Omental fat pad (tissue), 4 donors: ENCODE data around the gene PGA5. TPM values are rescaled to one million over a fixed set of nuclear protein-coding genes. Genes with fewer than 3 reads are reported as not detected.
"Not testable (repeated sequence)": the region's sequence is repeated elsewhere in the genome, so short reads cannot be mapped to it uniquely, and the experiment has no call there.

Experiments used
- ATAC-seq: fragments of 150-250 bp; one replicate; pipeline ENCODE4 v1.9.1; 2016; ENCODE audit warnings: mild to moderate bottlenecking, moderate library complexity; ENCODE audit not compliant: low FRiP score
- DNase-seq: peaks from one replicate; pipeline ENCODE4 v3.0.0-alpha.2; 2019; ENCODE audit warnings: low spot score
- total RNA-seq, 4 donors: library from RNA; depleted of rRNA; stranded (reverse); fragments of >200 nt; gene quantifications; one replicate each; pipeline ENCODE4 v1.1.0, GENCODE V29; 2016
- TF ChIP-seq, protein P1 (sequence below), 3 donors: fragments of 450-650 bp; IDR thresholded peaks; one replicate each; pipeline ENCODE4 v1.5.1; 2016 to 2017; ENCODE audit warnings: antibody characterized with exemption in 3 of 3, mild to moderate bottlenecking in 3 of 3, moderate library complexity in 2 of 3

The PGA5 gene
- 1 to 10 TPM in 3 of 4 donors, not detected in 1; 2.0 to 5.0 (median 4.3) TPM for total RNA-seq

DNA sequence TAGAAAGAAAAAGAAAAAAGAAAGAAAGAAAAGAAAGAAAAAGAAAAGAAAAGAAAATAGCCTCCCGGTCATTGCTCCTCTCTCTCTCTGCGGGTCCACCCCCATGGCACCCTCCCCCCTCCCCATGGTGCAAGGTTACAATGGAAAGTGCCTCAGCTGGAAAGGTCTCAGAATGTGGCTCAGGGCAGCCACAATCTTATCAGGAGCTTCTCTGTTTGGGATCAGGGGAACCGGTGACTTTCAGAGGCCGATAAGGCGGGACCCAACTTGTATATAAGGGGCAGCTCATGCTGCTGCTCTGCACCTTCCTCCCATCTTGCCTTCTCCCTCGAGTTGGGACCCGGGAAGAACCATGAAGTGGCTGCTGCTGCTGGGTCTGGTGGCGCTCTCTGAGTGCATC lies at the start of gene PGA5:
TSS of gene PGA5 (plus strand) at position 301 of the 400 bp plus-strand sequence. CDS start at position 353, 52 bp downstream.
- not testable (repeated sequence) for ATAC-seq

DNA sequence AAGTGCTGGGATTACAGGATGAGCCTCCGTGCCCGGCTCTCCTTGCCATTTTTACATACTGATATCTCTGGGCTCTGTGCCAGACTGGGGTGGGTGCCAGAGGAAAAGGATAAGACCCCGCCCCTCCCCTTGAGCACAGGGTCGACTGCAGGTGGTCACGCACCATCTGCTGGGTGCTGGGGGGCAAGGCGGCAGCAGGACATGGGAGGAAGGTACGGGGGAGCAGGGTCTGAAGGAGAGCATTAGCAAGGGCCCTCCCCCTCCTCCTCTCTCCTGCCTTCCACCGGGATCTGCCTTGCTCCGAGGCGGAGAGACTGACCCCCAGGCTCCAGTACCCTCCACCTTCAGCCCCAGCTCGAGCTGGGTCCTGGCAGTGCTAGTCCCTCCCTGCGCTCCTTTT lies 47.4 kb upstream of the PGA5 start:
- TF ChIP-seq, protein P1, sequence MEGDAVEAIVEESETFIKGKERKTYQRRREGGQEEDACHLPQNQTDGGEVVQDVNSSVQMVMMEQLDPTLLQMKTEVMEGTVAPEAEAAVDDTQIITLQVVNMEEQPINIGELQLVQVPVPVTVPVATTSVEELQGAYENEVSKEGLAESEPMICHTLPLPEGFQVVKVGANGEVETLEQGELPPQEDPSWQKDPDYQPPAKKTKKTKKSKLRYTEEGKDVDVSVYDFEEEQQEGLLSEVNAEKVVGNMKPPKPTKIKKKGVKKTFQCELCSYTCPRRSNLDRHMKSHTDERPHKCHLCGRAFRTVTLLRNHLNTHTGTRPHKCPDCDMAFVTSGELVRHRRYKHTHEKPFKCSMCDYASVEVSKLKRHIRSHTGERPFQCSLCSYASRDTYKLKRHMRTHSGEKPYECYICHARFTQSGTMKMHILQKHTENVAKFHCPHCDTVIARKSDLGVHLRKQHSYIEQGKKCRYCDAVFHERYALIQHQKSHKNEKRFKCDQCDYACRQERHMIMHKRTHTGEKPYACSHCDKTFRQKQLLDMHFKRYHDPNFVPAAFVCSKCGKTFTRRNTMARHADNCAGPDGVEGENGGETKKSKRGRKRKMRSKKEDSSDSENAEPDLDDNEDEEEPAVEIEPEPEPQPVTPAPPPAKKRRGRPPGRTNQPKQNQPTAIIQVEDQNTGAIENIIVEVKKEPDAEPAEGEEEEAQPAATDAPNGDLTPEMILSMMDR (IDR thresholded peaks at IDR 0.05) = no peak
- DNase-seq (no peak), ATAC-seq (peak; percentile 39)

More for the DNA sequence above, at the start of gene PGA5:
- not testable (repeated sequence) for DNase-seq

DNA sequence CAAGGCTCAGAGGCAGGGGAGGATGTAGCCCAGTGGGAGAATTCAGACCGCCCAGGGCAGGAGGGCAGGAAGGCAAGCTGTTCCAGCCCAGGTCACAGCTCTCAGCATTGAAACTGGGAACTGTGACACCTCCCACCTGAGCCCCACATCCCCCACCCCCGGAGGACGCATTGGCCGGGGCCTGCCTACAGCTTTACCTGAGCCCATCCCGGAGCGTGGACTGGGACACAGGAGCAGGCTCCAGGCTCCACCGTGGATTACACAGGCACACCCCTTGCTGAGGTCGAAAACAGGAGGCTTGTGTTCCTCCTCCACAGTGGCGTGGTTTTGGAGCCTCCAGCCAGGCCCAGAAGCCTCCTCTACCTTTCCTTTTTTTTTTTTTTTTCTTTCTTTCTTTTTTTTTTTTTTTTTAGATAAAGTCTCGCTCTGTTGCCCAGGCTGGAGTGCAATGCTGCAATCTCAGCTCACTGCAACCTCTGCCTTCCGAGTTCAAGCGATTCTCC lies 46.8 kb upstream of the PGA5 start:
- TF ChIP-seq, protein P1 (IDR thresholded peaks at IDR 0.05) = no peak
- ATAC-seq = peak; percentile 50
- DNase-seq = no peak

DNA sequence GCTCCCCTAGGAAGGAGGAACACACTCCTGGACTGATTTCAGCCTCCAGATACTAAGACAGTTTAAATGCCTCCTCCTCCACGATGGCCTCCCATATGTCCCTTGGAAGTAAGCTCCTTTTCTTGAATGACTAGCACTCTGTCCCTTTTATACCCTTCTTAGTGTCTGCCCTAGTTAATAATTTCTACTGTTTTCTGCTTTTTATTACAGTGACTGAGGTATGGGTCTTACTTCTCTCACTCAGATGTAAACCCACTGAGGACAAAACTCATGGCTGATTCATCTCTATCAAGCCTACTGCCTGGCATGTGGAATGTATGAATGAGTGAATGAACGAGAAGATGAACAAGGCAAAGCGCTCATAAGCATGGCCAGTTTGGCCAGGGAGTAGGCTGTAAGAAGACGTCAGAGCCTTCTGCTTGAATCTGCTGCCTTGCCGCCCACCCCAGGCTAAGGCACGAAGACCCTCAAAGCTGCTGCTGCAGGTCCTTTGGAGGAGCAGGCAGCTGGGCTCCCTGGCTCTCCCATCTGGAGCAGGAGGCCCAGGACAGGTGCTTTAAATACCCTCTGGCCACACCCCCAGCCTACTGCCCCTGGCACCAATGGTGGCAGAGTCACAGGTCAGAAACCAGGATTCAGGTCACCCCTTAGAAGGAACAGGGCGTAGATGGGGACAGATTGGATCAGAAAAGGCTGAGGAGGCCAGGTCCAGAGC lies 45.8 kb upstream of the PGA5 start:
- TF ChIP-seq, protein P1 (IDR thresholded peaks at IDR 0.05) = no peak
- no peak for DNase-seq
- ATAC-seq = no peak

DNA sequence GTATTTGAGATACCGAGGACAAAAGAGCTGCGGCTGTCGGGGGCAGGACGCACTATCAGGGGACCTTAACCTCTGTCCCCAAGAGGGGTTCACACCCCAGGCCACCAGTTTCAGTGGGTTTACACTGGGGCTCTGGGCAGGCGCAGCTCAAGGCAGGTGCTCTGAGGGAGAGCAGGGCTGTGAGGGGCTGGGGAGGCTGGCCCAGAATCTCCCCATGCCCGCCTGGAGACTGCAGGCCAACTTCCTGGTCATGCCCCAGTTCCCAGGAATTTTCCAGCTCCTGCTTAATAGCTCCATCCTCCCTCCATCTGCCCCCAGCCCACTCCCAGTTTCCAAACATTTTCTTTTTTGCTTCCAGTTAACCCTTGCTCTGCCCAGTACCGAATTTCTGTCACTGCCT lies 45.3 kb upstream of the PGA5 start:
- no peak for ATAC-seq
- no peak for DNase-seq
- TF ChIP-seq, protein P1 (IDR thresholded peaks at IDR 0.05) = no peak

DNA sequence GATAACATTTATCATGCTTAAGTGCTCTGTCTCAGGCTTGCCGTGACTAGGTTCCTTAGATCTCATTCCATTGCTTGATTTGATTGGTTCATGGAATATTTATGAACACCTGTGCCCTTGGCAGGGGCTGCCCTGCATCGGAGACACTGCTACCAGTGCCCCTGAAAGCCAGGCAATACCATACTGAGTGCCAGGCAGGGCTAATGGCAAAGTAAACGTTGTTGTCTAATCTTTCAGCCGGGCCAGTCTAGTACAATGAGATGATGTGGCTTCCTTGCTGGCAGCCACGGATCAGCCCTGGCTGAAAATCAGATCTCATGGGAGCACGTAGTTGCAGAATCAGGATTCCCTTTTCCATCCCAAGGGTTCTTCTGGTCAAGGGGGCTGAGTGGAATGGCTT lies 42.6 kb upstream of the PGA5 start:
- TF ChIP-seq, protein P1 (IDR thresholded peaks at IDR 0.05) = no peak
- DNase-seq = no peak
- ATAC-seq = no peak

DNA sequence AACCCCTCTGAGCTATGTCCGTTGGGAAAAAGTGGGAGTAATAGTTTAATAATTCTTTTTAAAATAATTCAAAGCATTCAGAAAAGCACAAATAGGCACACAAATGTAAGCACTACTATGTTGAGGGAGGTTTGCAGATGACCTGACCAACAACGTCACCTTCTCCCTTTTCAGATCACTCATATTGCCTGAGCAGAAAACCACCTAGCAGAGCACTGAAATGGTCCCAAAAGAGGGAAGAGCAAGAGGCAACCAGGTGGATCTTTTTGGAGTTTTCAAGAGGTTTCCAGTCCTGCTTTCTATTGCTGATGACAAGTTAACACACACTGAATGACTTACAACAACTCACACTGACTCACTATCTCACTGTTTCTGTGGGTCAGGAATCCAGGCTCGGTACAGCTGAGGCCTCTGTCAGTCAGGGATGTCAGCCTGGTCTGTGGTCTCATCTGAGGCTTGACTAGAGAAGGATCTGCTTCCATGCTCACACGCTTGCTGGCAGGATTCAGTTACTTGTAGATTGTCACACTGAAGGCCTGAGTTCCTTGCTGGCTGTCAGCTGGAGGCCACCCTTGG lies 41.9 kb upstream of the PGA5 start:
- ATAC-seq = no peak
- DNase-seq = no peak
- TF ChIP-seq, protein P1 (IDR thresholded peaks at IDR 0.05) = no peak
